H1 (cell line): ENCODE measurements around the gene CLEC4F. TPM values are rescaled to one million over a fixed set of nuclear protein-coding genes. Genes with fewer than 3 reads are reported as not detected.

ENCODE experiments used
- BRCA1 ChIP-seq: IDR thresholded peaks from 2 replicates; pipeline ENCODE4 v1.6.1; 2012; ENCODE audit warnings: low read depth, low read length, improper control_type of control experiment
- CHD7 ChIP-seq: fragments of 300-600 bp; sonication (generic); IDR thresholded peaks from 2 replicates; pipeline ENCODE4 v1.7.1; 2012; ENCODE audit warnings: low read length, moderate library complexity, mild to moderate bottlenecking, inconsistent platforms; ENCODE audit not compliant: insufficient replicate concordance
- CTCF ChIP-seq, 3 experiments: IDR thresholded peaks; 1 replicate in 2 of 3; 2 replicates in 1 of 3; pipeline versions ENCODE4 v1.5.1 to v1.6.1; 2011; ENCODE audit warnings: low read length in 3 of 3, mild to moderate bottlenecking in 3 of 3, inconsistent platforms in 2 of 3, low read depth in 1 of 3, moderate library complexity in 1 of 3; ENCODE audit not compliant: insufficient read depth in 1 of 3; ENCODE audit errors: control extremely low read depth in 1 of 3
- E2F6 ChIP-seq: IDR thresholded peaks from 2 replicates; pipeline ENCODE4 v1.6.1; 2012; ENCODE audit warnings: inconsistent platforms
- HDAC6 ChIP-seq: IDR thresholded peaks from one replicate; pipeline ENCODE4 v1.7.1; 2012; ENCODE audit warnings: low read depth, mild to moderate bottlenecking, inconsistent platforms, low read length, moderate library complexity
- JUN ChIP-seq: IDR thresholded peaks from 2 replicates; pipeline ENCODE4 v1.6.1; 2011; ENCODE audit warnings: low read depth, mild to moderate bottlenecking, improper control_type of control experiment, low read length
- MAFK ChIP-seq: IDR thresholded peaks from 2 replicates; pipeline ENCODE4 v1.6.1; 2012; ENCODE audit warnings: low read depth, mild to moderate bottlenecking, improper control_type of control experiment, low read length
- polyA plus RNA-seq, 7 experiments: library from polyadenylated mRNA; depleted of rRNA in 3 of 7; stranded (reverse) in 5 of 7; unstranded in 2 of 7; fragments of >200 nt in 5 of 7; fragments of 200-250 nt in 2 of 7; gene quantifications; 1 replicate in 5 of 7; 2 replicates in 1 of 7; 4 replicates in 1 of 7; pipeline versions ENCODE4 v1.2.1 to v1.2.3, GENCODE V29; 2011 to 2013; ENCODE audit warnings: missing spikeins in 2 of 7, mixed read lengths in 2 of 7
- total RNA-seq: library from RNA; stranded (reverse); fragmentation: NEBNext Ultra II Directional; extraction: Animal tissue kit (Norgen Biotek cat#: 25700); gene quantifications from 2 replicates; pipeline ENCODE4 v1.2.1, GENCODE V29; 2021
- TF ChIP-seq, protein P1 (sequence below): IDR thresholded peaks from 2 replicates; pipeline ENCODE4 v1.6.1; 2012; ENCODE audit warnings: inconsistent platforms

Gene CLEC4F
- total and polyA plus RNA-seq, 2 of the 8 experiments (the other 6 are each of a cell fraction or from before 2014, with no cell fraction given), result not detected

- TF ChIP-seq CHD7 (no peak), BRCA1 (no peak), MAFK (no peak), E2F6 (no peak), HDAC6 (no peak), CTCF (IDR thresholded peaks at IDR 0.05; ENCODE audit: control extremely low read depth in 1 of 3, insufficient read depth in 1 of 3, low read depth in 1 of 3, low read length in 3 of 3) (no peak), JUN (no peak)
- TF ChIP-seq, protein P1, sequence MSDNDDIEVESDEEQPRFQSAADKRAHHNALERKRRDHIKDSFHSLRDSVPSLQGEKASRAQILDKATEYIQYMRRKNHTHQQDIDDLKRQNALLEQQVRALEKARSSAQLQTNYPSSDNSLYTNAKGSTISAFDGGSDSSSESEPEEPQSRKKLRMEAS, result no peak
These were observed 2.4 kb upstream of the CLEC4F start (continued) for GRCh38 chr2:70822843-70823242.
